UCSD-AML1 (cell line): ENCODE measurements around the gene CHRM3.
A peak's percentile ranks its signal among the peaks of the same experiment; 100 is the strongest.

Source experiments
- DNase-seq: peaks from one replicate; lab custom pipeline; 2025; ENCODE audit not compliant: unreplicated experiment; lab: John Stamatoyannopoulos, UW

The CHRM3 gene

GRCh38 chr1:239394107-239394506 lies 7.7 kb downstream of the CHRM3 start:
- no peak for DNase-seq

DNA sequence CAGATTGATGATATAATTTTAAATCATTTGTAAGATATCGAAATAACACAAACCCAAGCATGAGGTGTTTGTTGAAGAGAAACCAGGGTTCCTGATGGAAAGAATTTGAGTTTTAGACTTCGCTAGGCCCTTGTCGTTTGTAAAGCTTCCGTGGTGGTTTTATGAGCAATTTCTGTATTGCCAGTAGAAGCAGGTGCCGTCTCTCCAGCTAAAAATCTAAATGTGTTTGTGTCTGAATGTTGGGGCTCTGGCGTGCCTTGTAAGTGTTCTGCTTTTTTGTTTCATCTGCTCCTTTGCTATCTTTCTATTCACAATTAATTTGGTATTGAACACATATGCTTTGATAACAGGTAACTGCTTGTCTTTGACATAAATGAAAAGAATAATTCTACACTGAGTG lies 27.5 kb downstream of the CHRM3 start:
- DNase-seq = no peak

GRCh38 chr1:239417221-239417620 lies 30.9 kb downstream of the CHRM3 start:
- no peak for DNase-seq

DNA sequence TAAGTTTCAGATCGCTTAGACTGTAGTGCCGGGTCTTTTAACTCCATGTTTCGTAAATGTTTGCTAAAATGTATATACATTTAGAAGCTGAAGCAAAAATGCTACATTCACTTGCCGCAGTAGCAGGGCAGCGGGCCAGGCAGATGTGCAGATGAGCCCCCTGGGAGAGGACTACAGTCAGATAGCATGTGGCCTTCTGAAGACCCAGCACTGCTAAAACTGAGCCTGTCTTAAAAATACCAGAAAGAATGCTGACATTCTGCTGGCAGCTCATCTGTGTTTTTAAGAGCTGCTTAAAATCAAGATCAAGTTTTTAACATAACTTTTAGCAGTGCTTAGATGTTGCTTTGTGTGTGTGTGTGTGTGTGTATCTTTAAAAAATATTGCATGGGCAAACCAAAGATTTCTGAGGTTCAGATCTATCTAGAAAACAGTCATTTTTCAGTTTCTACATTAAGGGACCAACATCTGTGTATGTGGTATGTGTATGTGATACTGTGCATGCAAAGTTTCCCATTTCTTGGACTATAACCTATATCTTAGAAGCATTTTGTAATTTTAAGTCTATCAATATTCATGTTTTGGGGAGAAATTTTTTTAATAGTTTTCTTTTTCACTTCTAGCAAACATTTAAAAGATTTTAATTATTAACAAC lies 31.7 kb downstream of the CHRM3 start:
- no peak for DNase-seq

DNA sequence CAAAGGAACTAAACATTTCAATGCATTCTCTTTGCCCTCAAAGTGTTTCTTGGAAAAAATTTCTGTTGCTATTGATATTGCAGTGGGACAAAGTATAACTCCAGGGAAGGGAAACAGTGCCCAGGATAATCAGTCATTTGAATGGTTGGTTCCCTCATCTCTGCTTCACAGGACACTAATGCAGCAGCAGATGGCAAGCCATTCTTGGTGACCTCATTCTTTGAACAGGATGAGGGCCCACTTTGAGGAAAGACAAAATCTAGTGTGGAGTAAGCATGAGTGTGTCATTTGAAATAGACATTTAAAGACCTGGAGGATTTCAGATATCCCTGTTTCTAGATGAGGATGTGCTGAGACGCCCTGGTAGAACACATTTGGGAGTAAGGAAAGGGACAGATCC lies 32.3 kb downstream of the CHRM3 start:
- DNase-seq = no peak

DNA sequence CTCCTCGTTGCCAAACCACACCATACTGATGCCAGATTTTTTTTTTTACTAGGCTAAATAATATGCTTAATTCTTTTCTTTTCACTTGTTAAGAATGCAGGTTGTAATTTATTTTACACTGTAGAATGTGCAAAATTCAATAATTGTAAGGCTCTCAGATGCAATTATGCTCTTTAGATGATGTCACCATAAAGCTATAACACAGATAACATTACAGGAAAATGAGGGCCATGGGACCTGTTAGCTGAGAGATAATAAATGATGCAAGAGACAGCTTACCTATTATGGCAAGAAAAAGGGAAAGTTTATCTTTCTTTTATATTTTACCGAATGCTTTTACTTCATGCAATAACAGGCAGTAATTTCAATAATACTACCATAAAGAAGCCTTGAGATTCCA lies 35.4 kb downstream of the CHRM3 start:
- DNase-seq = no peak

GRCh38 chr1:239422818-239423217 lies 36.5 kb downstream of the CHRM3 start:
- no peak for DNase-seq

DNA sequence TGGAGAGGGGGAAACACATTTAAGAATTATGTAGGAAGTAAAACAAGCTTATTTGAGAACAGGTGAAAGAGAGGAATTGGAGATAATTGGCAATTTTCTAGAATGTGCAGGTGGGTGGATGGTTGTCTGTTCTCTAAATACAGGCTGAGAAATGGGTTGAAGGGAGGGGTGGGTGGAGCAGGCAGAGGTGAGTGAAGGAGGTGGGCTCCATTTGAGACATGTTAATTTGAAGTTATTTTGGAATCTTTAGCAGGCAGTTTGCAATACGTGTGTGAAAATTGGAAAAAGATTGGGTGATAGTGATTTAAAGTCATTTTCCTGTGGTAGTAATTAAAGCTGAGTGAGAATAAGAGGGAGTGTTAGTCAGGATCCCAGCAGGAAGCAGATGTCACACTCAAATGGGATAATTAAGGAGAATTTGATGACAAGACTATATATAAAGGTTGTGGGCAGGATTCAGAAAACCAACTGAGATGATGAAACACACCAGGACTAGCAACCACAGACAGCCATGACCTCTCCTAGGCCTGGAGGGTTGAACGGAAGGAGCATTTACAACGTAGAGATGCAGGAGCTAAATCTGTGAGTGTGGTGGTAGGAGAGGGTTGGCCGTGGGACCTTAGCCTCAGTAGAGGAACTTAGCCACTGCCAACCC lies 40.6 kb downstream of the CHRM3 start:
- DNase-seq = peak; percentile 50

DNA sequence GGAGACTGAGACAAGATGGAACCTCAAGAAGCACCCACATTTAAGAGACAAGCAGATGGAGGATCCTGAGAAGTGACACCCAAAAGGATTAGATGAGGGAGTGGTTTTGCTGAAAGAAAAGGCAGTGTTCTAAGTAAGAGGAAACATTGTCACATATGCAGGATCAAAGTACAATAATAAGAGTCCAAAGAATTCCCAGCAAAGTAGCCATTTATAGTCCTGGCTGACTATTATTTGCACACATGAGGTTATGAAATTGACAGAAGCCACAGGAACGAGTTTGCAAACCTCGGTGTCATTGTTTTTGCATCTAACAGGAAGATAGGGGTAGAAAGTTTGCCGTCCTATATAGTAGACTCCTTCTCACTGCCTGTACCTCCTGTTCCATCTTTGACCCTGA lies 41.3 kb downstream of the CHRM3 start:
- DNase-seq = no peak

GRCh38 chr1:239428120-239428710 lies 41.8 kb downstream of the CHRM3 start:
- DNase-seq = no peak

- no peak for DNase-seq
These were observed 42.8 kb downstream of the CHRM3 start for GRCh38 chr1:239429163-239429562.

GRCh38 chr1:239432255-239432654 lies 45.9 kb downstream of the CHRM3 start:
- DNase-seq = no peak

DNA sequence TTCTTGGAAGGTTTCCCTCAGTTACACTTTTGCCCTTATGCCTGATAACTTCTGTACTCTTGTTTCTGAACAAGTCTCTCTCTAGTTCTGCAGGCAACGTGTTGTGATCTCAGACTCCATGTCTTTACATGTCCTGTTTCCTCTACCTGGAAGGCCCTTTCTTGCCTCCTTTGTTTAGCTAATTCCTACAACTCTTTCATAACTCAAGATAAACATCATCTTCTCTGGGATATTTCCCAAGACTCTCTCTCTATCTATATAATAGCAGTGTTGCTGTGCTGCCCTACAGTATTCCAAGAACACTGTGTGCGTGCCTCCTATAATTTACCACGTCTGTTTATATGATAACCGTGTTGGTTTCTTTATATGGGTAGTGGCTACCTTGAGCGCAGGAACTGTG lies 47.8 kb downstream of the CHRM3 start:
- no peak for DNase-seq
